ENCODE measurements around the gene MFSD12. TPM values are rescaled to one million over a fixed set of nuclear protein-coding genes. Genes with fewer than 3 reads are reported as not detected.

The MFSD12 gene
- total and polyA plus RNA-seq, 2 experiments from 2014 or later, result 44.7 to 57.7 TPM

DNA sequence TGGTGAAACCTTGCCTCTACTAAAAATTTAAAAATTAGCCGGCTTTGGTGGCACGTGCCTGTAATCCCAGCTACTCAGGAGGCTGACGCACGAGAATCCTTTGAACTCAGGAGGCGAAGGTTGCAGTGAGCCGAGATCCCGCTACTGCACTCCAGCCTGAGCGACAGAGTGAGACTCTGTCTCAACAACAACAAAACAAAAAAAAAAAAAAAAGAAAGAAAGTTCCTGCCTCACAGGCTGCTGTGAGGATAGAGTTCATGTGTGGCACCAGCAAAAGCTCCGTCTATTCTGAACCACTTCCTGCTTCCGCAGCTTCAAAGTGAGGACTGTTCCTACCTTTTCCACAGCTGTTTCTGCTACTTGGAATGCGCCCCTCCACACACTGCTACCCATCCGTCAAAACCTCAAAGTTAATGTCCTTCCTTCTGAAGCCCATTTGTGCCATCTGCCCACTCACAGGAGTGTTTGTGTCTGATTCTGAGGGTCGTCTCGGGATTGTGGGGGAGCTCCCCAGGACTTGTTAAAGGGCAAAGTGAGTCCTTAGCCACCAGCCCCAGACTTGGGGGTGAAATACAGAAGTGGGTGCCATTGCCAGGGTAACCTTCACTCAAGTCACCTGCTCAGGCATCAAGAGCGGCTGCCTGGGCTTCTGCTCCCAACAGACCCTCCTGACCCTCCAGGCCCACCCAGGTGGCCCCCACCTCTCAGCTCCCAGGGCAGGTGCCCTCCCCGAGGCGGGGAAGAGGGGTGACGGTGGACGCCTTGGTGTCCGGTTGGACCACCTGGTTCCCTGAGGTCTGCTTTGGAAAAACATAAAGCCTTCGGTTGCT lies 2.9 kb downstream of the MFSD12 start:
- peaks cover 14% of the 10 kb centered on the region for H3K79me2 ChIP-seq
- H2AFZ ChIP-seq, result no peak overlapping the region
- H3K4me3 ChIP-seq, result no peak overlapping the region
- DNase-seq (ENCODE audit: low spot score), result no peak
- no peaks in the 10 kb centered on the region for H3K27me3 ChIP-seq
- no peak for TF ChIP-seq EZH2 (IDR thresholded peaks at IDR 0.05; ENCODE audit: borderline replicate concordance)
- TF ChIP-seq EZH2phosphoT487 (IDR thresholded peaks at IDR 0.05; ENCODE audit: low read depth, severe bottlenecking, unreplicated experiment), result no peak
- TF ChIP-seq, protein P1, sequence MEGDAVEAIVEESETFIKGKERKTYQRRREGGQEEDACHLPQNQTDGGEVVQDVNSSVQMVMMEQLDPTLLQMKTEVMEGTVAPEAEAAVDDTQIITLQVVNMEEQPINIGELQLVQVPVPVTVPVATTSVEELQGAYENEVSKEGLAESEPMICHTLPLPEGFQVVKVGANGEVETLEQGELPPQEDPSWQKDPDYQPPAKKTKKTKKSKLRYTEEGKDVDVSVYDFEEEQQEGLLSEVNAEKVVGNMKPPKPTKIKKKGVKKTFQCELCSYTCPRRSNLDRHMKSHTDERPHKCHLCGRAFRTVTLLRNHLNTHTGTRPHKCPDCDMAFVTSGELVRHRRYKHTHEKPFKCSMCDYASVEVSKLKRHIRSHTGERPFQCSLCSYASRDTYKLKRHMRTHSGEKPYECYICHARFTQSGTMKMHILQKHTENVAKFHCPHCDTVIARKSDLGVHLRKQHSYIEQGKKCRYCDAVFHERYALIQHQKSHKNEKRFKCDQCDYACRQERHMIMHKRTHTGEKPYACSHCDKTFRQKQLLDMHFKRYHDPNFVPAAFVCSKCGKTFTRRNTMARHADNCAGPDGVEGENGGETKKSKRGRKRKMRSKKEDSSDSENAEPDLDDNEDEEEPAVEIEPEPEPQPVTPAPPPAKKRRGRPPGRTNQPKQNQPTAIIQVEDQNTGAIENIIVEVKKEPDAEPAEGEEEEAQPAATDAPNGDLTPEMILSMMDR (IDR thresholded peaks at IDR 0.05; ENCODE audit: poor library complexity), result no peak
- H3K9me3 ChIP-seq (ENCODE audit: low read depth), result no peaks in the 10 kb centered on the region
- no peak overlapping the region for H3K27ac ChIP-seq
- 81% methylated on average over 21 of the region's 21 CpGs for WGBS (ENCODE audit: low lambda C conversion rate, missing lambda C conversion rate)
- H4K20me1 ChIP-seq (ENCODE audit: insufficient read depth, poor library complexity, severe bottlenecking), result peaks cover 5% of the 10 kb centered on the region
- H3K4me1 ChIP-seq (ENCODE audit: insufficient read depth), result peaks cover 19% of the 10 kb centered on the region
- H3K4me2 ChIP-seq, result no peak overlapping the region
- H3K36me3 ChIP-seq (replicated peaks; ENCODE audit: insufficient read depth, low read depth), result no peaks in the 10 kb centered on the region
- H3K9me2 ChIP-seq (replicated peaks; ENCODE audit: insufficient read depth), result no peaks in the 10 kb centered on the region

DNA sequence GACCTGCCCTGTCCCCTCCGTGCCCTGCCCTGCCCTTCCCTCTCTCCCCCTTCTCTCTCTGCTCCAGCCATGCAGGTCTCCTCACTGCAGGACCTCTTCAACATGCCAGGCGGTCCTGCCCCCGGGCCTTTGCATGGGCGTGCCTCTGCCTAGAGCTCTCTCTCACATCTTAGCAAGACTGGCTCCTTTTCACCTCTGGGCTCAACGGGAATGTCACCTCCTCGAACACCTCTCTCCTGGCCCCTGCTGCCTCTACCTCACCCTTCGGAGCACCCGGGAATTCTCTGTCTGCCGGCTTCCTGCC lies 5.6 kb downstream of the MFSD12 start:
- WGBS (ENCODE audit: low lambda C conversion rate, missing lambda C conversion rate), result 92% methylated on average over 9 of the region's 9 CpGs
- no peak overlapping the region for H3K4me3 ChIP-seq
- H3K4me1 ChIP-seq (ENCODE audit: insufficient read depth), result peaks cover 12% of the 10 kb centered on the region
- no peaks in the 10 kb centered on the region for H3K9me3 ChIP-seq (ENCODE audit: low read depth)
- no peak overlapping the region for H2AFZ ChIP-seq
- no peak for DNase-seq (ENCODE audit: low spot score)
- no peaks in the 10 kb centered on the region for H3K36me3 ChIP-seq (replicated peaks; ENCODE audit: insufficient read depth, low read depth)
- no peak overlapping the region for H3K27ac ChIP-seq
- no peak overlapping the region for H3K4me2 ChIP-seq
- no peaks in the 10 kb centered on the region for H3K9me2 ChIP-seq (replicated peaks; ENCODE audit: insufficient read depth)
- H3K27me3 ChIP-seq, result no peaks in the 10 kb centered on the region
- TF ChIP-seq, protein P1 (IDR thresholded peaks at IDR 0.05; ENCODE audit: poor library complexity), result no peak
- TF ChIP-seq EZH2phosphoT487 (IDR thresholded peaks at IDR 0.05; ENCODE audit: low read depth, severe bottlenecking, unreplicated experiment), result no peak
- no peak for TF ChIP-seq EZH2 (IDR thresholded peaks at IDR 0.05; ENCODE audit: borderline replicate concordance)
- H4K20me1 ChIP-seq (ENCODE audit: insufficient read depth, poor library complexity, severe bottlenecking), result peaks cover 5% of the 10 kb centered on the region
- peaks cover 11% of the 10 kb centered on the region for H3K79me2 ChIP-seq

DNA sequence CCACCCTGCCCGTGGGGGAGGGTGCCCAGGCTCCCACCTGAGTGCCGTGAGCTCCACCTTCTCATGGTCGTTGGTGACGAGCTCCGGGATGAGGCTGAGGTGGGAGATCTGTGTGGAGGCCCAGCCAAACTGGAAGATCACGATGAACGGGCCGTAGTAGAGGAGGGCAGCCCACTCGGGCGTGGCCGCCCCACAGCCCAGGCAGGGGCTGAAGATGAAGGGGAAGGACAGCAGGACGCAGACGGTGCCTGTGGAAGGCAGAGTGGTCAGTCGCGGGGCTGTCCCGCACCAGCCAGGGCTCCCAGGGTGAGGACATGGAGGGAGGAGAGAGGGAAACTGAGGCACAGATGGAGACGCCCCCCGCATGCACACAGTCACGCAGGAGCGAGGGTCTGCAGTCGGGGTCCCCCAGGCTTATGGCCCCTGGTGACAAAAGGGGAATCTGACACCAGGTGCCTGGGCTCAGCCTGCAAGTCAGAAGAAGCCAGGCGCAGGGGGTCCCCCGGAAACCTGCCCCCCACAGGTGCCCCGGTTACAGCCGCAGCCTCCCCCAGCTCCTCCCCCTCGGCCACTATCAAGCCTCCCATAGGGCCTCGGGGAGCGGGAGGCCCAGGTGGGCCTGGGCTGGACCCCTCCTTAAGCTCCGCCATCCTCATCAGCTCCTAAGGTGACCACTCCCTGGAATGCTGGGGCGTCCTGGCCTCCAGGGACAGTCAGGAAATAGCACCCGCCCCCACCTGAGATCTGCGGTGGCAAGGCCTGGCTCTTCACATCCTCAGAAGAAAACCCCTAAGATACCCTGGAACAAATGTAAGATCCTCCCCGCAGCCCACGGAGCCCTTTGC lies 6.2 kb downstream of the MFSD12 start:
- TF ChIP-seq, protein P1 (IDR thresholded peaks at IDR 0.05; ENCODE audit: poor library complexity), result no peak
- TF ChIP-seq EZH2 (IDR thresholded peaks at IDR 0.05; ENCODE audit: borderline replicate concordance) (no peak), EZH2phosphoT487 (IDR thresholded peaks at IDR 0.05; ENCODE audit: low read depth, severe bottlenecking, unreplicated experiment) (no peak)
- H3K9me2 ChIP-seq (replicated peaks; ENCODE audit: insufficient read depth), result no peaks in the 10 kb centered on the region
- no peaks in the 10 kb centered on the region for H3K36me3 ChIP-seq (replicated peaks; ENCODE audit: insufficient read depth, low read depth)
- 96% methylated on average over 29 of the region's 34 CpGs for WGBS (ENCODE audit: low lambda C conversion rate, missing lambda C conversion rate)
- DNase-seq (ENCODE audit: low spot score), result no peak
- no peak overlapping the region for H3K4me3 ChIP-seq
- no peak overlapping the region for H3K4me2 ChIP-seq
- H3K27ac ChIP-seq, result no peak overlapping the region
- H3K27me3 ChIP-seq, result no peaks in the 10 kb centered on the region
- no peaks in the 10 kb centered on the region for H3K9me3 ChIP-seq (ENCODE audit: low read depth)
- peaks cover 7% of the 10 kb centered on the region for H3K4me1 ChIP-seq (ENCODE audit: insufficient read depth)
- H4K20me1 ChIP-seq (ENCODE audit: insufficient read depth, poor library complexity, severe bottlenecking), result peaks cover under 1% of the 10 kb centered on the region
- no peak overlapping the region for H2AFZ ChIP-seq
- peaks cover 5% of the 10 kb centered on the region for H3K79me2 ChIP-seq
